ENCODE results near the gene DERL3. TPM values are rescaled to one million over a fixed set of nuclear protein-coding genes. Genes with fewer than 3 reads are reported as not detected.

Gene DERL3
- total and polyA plus RNA-seq, 2 of the 13 experiments (the other 11 are each of a cell fraction or from before 2014, with no cell fraction given) = not detected

GRCh38 chr22:23786752-23787599, 51.8 kb downstream of the DERL3 start, which contains the start of gene SMARCB1 (continued):
- TF ChIP-seq NR0B2 (CRISPR knock-in tag; IDR thresholded peaks at IDR 0.05) (peak; percentile 66), MAF1 (CRISPR knock-in tag; IDR thresholded peaks at IDR 0.05; ENCODE audit: borderline replicate concordance) (0 out of 2 replicates have a peak, but pooled peaks have one; percentile 25), ZNF557 (CRISPR knock-in tag; IDR thresholded peaks at IDR 0.05) (no peak), KLF9 (CRISPR knock-in tag; IDR thresholded peaks at IDR 0.05; ENCODE audit: low read depth) (no peak), TSC22D2 (CRISPR knock-in tag; IDR thresholded peaks at IDR 0.05; ENCODE audit: borderline replicate concordance) (no peak), ZBTB8A (CRISPR knock-in tag; IDR thresholded peaks at IDR 0.05; ENCODE audit: borderline replicate concordance, low read depth) (peak; percentile 45; the same call in 1 of the 2 replicates), SP2 (CRISPR knock-in tag; IDR thresholded peaks at IDR 0.05) (no peak), RXRA (CRISPR knock-in tag; IDR thresholded peaks at IDR 0.05) (peak; percentile 7), E2F5 (CRISPR knock-in tag; conservative IDR thresholded peaks at IDR 0.05) (0 out of 2 replicates have a peak, but pooled peaks have one; percentile 54), SMYD3 (CRISPR knock-in tag; IDR thresholded peaks at IDR 0.05) (no peak), ZNF768 (CRISPR knock-in tag; IDR thresholded peaks at IDR 0.05) (no peak), ZZZ3 (CRISPR knock-in tag; IDR thresholded peaks at IDR 0.05; ENCODE audit: borderline replicate concordance) (no peak), TEF (CRISPR knock-in tag; IDR thresholded peaks at IDR 0.05) (no peak; the same call in 1 of the 2 replicates), ZNF780A (CRISPR knock-in tag; IDR thresholded peaks at IDR 0.05) (no peak), KLF6 (CRISPR knock-in tag; IDR thresholded peaks at IDR 0.05) (0 out of 2 replicates have a peak, but pooled peaks have one; percentile 40), SALL2 (CRISPR knock-in tag; IDR thresholded peaks at IDR 0.05) (peak; percentile 71), MYC (CRISPR knock-in tag; IDR thresholded peaks at IDR 0.05; ENCODE audit: borderline replicate concordance) (peak; percentile 25; the same call in 1 of the 2 replicates), ZNF101 (CRISPR knock-in tag; IDR thresholded peaks at IDR 0.05; ENCODE audit: borderline replicate concordance, low read depth) (no peak), ZNF326 (CRISPR knock-in tag; IDR thresholded peaks at IDR 0.05; ENCODE audit: borderline replicate concordance) (no peak), ZNF225 (CRISPR knock-in tag; IDR thresholded peaks at IDR 0.05) (no peak; the same call in 1 of the 2 replicates), PCBP2 (optimal IDR thresholded peaks at IDR 0.05; ENCODE audit: low read depth, low read length, poor library complexity, severe bottlenecking) (no peak), KLF13 (CRISPR knock-in tag; IDR thresholded peaks at IDR 0.05) (no peak), ZNF850 (CRISPR knock-in tag; conservative IDR thresholded peaks at IDR 0.05) (no peak), HNRNPK (IDR thresholded peaks at IDR 0.05; ENCODE audit: low read depth, low read length, poor library complexity, severe bottlenecking) (peak; percentile 27), ZNF33B (CRISPR knock-in tag; IDR thresholded peaks at IDR 0.05) (no peak), KAT8 (CRISPR knock-in tag; IDR thresholded peaks at IDR 0.05) (no peak; the same call in 1 of the 2 replicates), HOXA7 (CRISPR knock-in tag; IDR thresholded peaks at IDR 0.05) (no peak)
